Thoracic aorta (tissue), 2 donors: Measurements from ENCODE around the gene FAM193A. TPM values are rescaled to one million over a fixed set of nuclear protein-coding genes. Genes with fewer than 3 reads are reported as not detected.

Source experiments
- ATAC-seq: fragments of 150-250 bp; one replicate; pipeline ENCODE4 v1.8.0; 2017; ENCODE audit warnings: low read depth; ENCODE audit not compliant: insufficient number of reproducible peaks, low FRiP score
- DNase-seq: peaks from one replicate; pipeline ENCODE4 v3.0.0-alpha.2; 2020; ENCODE audit warnings: low spot score
- H3K27ac ChIP-seq, 2 donors: fragments of 200-600 bp; sonication (generic); 1 replicate in 1 of 2; 2 replicates in 1 of 2; pipeline ENCODE4 v1.5.1; 2016; ENCODE audit warnings: mild to moderate bottlenecking in 2 of 2, moderate library complexity in 2 of 2
- H3K27me3 ChIP-seq: fragments of 200-600 bp; sonication (generic); replicated peaks from 2 replicates; pipeline ENCODE4 v1.6.0; 2016; ENCODE audit warnings: mild to moderate bottlenecking; ENCODE audit not compliant: insufficient read depth
- H3K36me3 ChIP-seq: fragments of 200-600 bp; sonication (generic); one replicate; pipeline ENCODE4 v1.5.1; 2016
- H3K4me1 ChIP-seq, 2 donors: fragments of 200-600 bp; sonication (generic); 1 replicate in 1 of 2; 2 replicates in 1 of 2; pipeline versions ENCODE4 v1.5.1 to v1.6.0; 2016; ENCODE audit warnings: low read depth in 2 of 2, mild to moderate bottlenecking in 1 of 2; ENCODE audit not compliant: control insufficient read depth in 1 of 2
- H3K4me3 ChIP-seq: fragments of 200-600 bp; sonication (generic); 2 replicates; pipeline ENCODE4 v1.5.1; 2016; ENCODE audit warnings: mild to moderate bottlenecking
- H3K9me3 ChIP-seq: fragments of 200-600 bp; sonication (generic); 2 replicates; pipeline ENCODE4 v1.5.1; 2016
- CTCF ChIP-seq: fragments of 200-600 bp; sonication (generic); IDR thresholded peaks from one replicate; pipeline ENCODE4 v1.5.1; 2019; ENCODE audit warnings: antibody characterized with exemption
- total RNA-seq, 2 donors: library from RNA; depleted of rRNA; stranded (reverse); fragments of >200 nt; gene quantifications; one replicate each; pipeline versions ENCODE4 v1.1.0 to v1.2.3, GENCODE V29; 2016

Gene FAM193A
- total RNA-seq, 2 donors from 2014 or later = 22.3 to 42.9 TPM

GRCh38 chr4:2686379-2687265 is 150.2 kb downstream of the FAM193A start:
- H3K27me3 ChIP-seq = no peaks in the 10 kb centered on the region
- H3K9me3 ChIP-seq = no peaks in the 10 kb centered on the region
- peaks cover 0 to 9% of the 10 kb centered on the region in 2 donors for H3K4me1 ChIP-seq
- no peak for TF ChIP-seq CTCF
- no peak overlapping the region for H3K4me3 ChIP-seq
- H3K36me3 ChIP-seq = peaks cover 37% of the 10 kb centered on the region
- no peak for ATAC-seq
- DNase-seq = no peak
- H3K27ac ChIP-seq = no peak overlapping the region

- ATAC-seq (no peak), DNase-seq (no peak)
- Histone ChIP-seq H3K4me1 (peaks cover 0 to 9% of the 10 kb centered on the region in 2 donors), H3K9me3 (no peaks in the 10 kb centered on the region), H3K27me3 (no peaks in the 10 kb centered on the region), H3K27ac (no peak overlapping the region), H3K36me3 (peaks cover 42% of the 10 kb centered on the region), H3K4me3 (no peak overlapping the region)
- no peak for TF ChIP-seq CTCF
Measured at GRCh38 chr4:2688281-2688680, 151.8 kb downstream of the FAM193A start.

GRCh38 chr4:2688697-2689096 is 152.2 kb downstream of the FAM193A start:
- DNase-seq (no peak), ATAC-seq (no peak)
- Histone ChIP-seq H3K27me3 (no peaks in the 10 kb centered on the region), H3K4me1 (peaks cover 0 to 9% of the 10 kb centered on the region in 2 donors), H3K27ac (no peak overlapping the region), H3K4me3 (no peak overlapping the region), H3K9me3 (no peaks in the 10 kb centered on the region), H3K36me3 (peaks cover 45% of the 10 kb centered on the region)
- TF ChIP-seq CTCF = no peak

- Histone ChIP-seq H3K9me3 (no peaks in the 10 kb centered on the region), H3K36me3 (peaks cover 45% of the 10 kb centered on the region), H3K4me1 (peaks cover 0 to 9% of the 10 kb centered on the region in 2 donors), H3K4me3 (no peak overlapping the region), H3K27me3 (no peaks in the 10 kb centered on the region), H3K27ac (no peak overlapping the region)
- no peak for TF ChIP-seq CTCF
- no peak for DNase-seq
- no peak for ATAC-seq
Measured at GRCh38 chr4:2689114-2689513, 152.7 kb downstream of the FAM193A start.

- H3K4me3 ChIP-seq = no peak overlapping the region
- TF ChIP-seq CTCF = no peak
- H3K27me3 ChIP-seq = no peaks in the 10 kb centered on the region
- peak; percentile 45 for ATAC-seq
- H3K9me3 ChIP-seq = no peaks in the 10 kb centered on the region
- peaks cover 37% of the 10 kb centered on the region for H3K36me3 ChIP-seq
- no peak for DNase-seq
- no peak overlapping the region for H3K27ac ChIP-seq
- H3K4me1 ChIP-seq = peaks cover 0 to 9% of the 10 kb centered on the region in 2 donors
Measured at GRCh38 chr4:2689825-2690700, 153.6 kb downstream of the FAM193A start.
